Ovary (tissue), 3 donors: Measurements from ENCODE around the gene AKT1S1.

Source experiments
- CTCF ChIP-seq, 3 donors: fragments of 450-650 bp in 2 of 3; fragments of 200-600 bp in 1 of 3; IDR thresholded peaks; one replicate each; pipeline versions ENCODE4 v1.5.1 to v1.8.0; 2016 to 2022; ENCODE audit warnings: antibody characterized with exemption in 3 of 3, mild to moderate bottlenecking in 1 of 3
- POLR2A ChIP-seq: fragments of 450-650 bp; IDR thresholded peaks from one replicate; pipeline ENCODE4 v1.6.1; 2017; ENCODE audit warnings: antibody characterized with exemption, mild to moderate bottlenecking, moderate library complexity
- donor health status: DM: no; HTN: no; CAD: no.

- TF ChIP-seq CTCF (IDR thresholded peaks at IDR 0.05) (no peak), POLR2A (no peak)
These were observed 11.3 kb upstream of the AKT1S1 start for GRCh38 chr19:49888510-49888824.
